GM12872 (cell line): ENCODE results near the gene MYOCD.

Experiments
- TF ChIP-seq, protein P1 (sequence below): IDR thresholded peaks from 3 replicates; pipeline ENCODE4 v1.5.1; 2011; ENCODE audit warnings: low read depth, mild to moderate bottlenecking, low read length, moderate library complexity; ENCODE audit not compliant: insufficient read depth

Gene MYOCD

DNA sequence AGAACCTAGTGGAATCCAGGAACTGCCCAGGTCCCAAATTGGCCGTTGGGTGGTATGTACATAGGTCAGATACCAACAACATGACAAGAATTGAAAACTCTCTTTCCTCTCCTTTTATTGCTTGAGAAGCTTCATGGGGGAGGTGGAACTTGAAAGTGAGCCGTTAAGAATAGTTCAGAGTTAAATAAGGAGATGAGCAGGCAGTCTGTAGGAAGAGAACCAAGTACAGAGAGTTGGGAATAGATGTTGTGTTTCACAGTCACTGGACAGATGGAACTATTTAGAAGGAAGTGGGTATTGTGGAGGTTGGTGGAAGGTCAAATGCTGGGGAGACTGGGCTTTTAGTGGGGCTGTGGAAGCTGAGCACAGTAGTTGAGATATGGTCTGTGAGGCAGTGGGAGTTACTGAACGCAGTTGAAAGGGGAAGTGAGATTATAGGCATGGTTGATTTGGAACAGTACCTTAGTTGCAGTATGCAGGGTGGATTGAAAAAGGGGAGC lies 150.0 kb downstream of the MYOCD start:
- TF ChIP-seq, protein P1, sequence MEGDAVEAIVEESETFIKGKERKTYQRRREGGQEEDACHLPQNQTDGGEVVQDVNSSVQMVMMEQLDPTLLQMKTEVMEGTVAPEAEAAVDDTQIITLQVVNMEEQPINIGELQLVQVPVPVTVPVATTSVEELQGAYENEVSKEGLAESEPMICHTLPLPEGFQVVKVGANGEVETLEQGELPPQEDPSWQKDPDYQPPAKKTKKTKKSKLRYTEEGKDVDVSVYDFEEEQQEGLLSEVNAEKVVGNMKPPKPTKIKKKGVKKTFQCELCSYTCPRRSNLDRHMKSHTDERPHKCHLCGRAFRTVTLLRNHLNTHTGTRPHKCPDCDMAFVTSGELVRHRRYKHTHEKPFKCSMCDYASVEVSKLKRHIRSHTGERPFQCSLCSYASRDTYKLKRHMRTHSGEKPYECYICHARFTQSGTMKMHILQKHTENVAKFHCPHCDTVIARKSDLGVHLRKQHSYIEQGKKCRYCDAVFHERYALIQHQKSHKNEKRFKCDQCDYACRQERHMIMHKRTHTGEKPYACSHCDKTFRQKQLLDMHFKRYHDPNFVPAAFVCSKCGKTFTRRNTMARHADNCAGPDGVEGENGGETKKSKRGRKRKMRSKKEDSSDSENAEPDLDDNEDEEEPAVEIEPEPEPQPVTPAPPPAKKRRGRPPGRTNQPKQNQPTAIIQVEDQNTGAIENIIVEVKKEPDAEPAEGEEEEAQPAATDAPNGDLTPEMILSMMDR: no peak
